ENCODE data around the gene XKRX.

XKRX gene

DNA sequence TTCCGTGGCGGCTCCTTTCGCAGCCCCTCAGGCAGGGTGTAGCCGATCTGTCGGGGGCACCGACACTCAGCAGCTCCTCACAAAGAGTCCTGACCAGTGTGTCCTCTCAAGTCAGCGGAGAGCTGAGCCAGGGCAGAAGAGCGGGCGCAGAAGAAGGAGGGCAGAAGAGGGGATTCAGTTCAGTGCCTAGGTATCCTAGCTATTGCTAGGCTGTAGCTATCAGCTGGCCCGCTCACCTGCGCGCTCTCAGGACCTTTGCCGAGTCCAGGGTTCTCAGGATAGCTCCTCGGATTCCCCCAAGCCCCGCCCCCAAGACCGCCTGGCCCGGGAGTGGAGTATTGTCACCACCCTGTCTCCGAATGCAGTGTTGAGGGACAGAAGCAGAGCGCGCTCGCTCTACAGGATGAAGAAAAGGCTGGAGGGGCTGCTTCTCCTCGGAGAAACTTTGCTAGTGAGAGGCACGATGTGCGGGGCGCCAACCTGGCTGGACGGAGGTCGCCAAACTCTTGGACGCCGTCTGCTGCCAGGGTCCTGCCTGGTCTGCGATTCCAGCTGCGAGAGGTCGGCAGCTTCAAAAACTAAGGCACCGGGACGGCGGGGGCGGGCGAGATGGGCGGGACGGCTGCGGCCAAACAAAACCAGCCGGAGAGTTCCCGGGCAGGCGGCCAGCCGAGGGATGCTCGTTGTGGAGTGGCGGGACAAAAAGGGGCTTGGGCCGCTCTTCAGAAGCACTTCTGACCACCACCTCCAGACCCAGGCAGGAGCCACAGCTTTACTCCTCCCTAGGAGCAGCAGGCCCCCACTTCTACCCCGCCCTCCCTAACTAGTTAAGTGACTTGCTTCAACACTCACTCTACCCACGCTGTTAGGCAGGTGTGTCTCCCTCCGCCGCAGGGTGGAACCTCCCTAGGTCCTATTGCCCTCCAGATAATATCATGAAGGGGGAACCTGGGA lies at the start of gene XKRX:
TSS of gene XKRX (minus strand) at position 258 of the 954 bp plus-strand sequence. CDS start 613 bp downstream, outside the sequence.
- peak; percentile 28 for DNase-seq

GRCh38 chrX:100976211-100976610 lies 47.5 kb upstream of the XKRX start:
- no peak for DNase-seq

DNA sequence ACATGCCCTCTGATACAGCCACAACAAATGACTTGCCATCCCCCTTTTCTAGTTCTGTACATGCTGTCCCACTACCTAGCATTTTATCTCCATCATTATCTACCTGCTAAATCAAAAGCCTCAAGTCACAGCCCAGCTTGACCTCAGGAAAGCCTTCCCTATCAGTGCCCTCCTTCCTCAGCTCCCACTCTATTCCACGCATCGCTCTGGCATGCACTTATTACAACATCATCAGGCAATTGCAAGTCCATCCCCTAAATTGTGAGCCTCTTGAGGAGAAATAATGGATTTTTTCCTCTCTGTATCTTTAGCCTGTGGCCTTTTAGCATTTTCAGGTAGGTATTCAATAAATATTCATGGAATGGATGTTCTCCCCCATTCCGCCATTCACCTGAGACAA lies 46.5 kb upstream of the XKRX start:
- DNase-seq, result no peak

DNA sequence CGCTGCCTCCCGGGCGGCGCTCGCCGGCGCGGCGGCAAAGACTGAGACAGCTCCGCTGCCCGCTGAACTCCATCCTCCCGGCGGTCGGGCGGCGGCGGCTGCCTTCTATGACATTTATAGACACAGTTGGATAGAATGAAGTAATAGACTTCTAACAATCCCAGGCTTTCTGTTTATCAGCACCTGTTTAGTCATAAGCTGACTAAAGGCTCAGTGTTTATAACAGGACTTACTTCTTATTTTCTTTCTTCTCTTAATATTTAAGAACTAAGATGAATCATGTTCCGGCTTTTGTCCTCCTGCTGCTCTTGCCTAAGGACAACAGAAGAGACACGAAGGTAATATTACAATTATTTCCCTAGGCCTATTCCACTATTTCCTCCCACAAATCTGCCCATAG lies 44.7 kb upstream of the XKRX start:
- no peak for DNase-seq

DNA sequence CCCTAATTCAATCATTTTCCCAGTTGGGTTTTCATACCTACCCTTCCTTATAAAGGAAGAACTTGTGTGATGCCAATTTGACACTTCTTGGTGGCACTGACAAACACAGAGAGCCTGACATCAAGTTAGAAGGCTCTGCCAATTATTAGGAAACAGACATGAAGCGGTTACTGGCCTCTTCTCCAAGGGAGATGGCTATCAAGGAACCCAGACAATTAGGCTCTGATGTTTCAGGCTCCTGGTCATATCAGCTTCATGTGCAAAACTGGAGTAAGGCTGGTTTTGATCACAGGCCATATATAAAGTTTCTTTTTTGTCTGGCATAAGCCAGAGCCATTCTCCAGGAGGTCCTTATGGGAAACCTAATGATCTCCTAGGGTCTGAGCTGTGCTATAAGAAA lies 41.2 kb upstream of the XKRX start:
- no peak for DNase-seq

DNA sequence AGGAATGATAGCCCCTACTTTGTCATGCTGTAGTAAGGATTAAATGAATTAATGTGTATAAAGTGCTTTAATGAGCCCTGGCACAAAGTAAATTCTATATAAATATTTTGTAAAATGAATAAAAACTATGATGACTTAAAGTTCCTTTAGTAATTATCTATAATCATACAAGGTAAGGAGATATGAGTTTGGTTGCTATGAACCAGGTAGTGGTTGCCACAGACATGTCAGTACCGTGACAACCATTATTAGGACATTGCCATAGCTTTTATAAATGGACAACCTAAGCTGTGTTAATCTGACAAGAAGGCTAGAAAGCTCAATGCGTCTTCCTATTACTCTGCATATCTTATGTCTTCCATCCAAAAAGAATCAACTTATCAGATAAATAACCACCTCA lies 40.7 kb upstream of the XKRX start, which contains the start of gene ARL13A:
TSS of gene ARL13A (plus strand) at position 301 of the 400 bp plus-strand sequence. CDS start 3,982 bp downstream, outside the sequence.
- no peak for DNase-seq

DNA sequence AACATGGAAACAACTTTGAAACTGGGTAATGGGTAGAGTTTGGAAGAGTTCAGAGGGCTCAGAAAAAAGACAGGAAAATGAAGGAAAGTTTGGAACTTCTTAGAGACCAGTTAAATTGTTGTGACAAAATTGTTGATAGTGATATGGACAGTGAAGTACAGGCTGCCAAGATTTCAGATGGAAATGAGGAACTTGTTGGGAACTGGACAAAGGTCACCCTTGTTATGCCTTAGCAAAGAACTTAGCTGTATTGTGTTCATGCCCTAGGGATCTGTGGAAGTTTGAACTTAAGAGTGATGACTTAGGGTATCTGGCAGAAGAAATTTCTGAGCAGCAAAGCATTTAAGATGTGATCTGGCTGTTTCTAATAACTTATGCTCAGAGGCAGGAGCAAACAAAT lies 35.6 kb upstream of the XKRX start:
- DNase-seq, result no peak

DNA sequence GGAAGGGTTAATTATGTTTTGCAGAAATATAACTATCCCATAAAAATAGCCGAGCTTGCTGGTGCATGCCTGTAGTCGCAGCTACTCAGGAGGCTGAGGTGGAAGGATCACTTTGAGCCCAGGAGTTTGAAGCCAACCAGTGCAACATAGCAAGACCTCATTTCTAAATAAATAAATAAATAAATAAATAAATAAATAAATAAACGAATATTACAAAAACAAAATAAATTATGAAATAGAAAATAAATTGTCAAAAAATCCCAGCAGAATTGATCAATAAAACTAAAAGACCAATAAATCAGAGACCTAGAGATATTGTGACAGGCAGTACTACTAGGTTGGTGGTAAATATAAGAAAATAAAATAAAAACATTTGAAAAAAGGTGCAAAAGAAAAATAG lies 34.1 kb upstream of the XKRX start:
- no peak for DNase-seq

- DNase-seq, result no peak
Measured at GRCh38 chrX:100948557-100948956, 19.8 kb upstream of the XKRX start.

GRCh38 chrX:100946299-100946927 lies 17.7 kb upstream of the XKRX start:
- DNase-seq, result no peak

GRCh38 chrX:100944601-100945000 lies 15.9 kb upstream of the XKRX start:
- no peak for DNase-seq

DNA sequence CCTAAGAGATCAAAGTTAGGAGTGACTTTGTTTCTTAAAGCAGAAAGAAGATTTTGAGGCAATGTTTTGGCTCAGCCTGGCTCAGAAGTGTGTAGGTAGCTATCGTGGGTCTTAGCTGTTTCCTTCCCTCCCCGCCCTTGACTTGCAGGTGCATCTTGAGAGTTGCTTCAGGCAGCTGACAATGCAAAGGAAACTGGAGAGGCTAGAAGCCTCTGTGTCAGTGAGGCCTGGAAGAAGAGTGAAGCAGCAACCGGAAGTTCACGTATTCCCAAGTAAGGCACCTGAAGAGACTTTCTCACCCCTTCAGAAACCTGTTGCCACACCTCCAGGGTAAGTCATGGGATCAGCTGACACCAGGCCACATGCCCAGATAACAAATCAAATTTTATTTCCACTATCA lies 10.6 kb upstream of the XKRX start:
- DNase-seq, result no peak

DNA sequence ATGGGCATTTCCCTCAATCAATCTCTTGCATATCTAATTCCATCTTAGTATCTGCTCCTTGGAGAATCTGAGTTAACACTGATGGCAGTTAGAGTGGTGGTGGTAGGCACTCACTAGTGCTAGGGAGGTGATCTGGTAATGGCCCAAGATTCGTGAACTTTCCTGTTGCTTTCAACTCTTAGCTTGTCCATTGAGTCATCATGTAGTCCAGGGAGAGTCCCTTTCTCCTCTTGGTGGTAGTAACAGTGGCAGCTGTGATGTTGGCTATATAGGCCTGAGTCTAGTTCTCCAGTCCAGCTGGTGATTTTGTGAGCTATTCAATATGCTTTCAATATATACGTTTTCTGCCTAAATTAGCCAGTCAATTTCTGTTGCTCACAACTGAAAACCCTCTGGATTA lies 7.0 kb upstream of the XKRX start:
- no peak for DNase-seq

DNA sequence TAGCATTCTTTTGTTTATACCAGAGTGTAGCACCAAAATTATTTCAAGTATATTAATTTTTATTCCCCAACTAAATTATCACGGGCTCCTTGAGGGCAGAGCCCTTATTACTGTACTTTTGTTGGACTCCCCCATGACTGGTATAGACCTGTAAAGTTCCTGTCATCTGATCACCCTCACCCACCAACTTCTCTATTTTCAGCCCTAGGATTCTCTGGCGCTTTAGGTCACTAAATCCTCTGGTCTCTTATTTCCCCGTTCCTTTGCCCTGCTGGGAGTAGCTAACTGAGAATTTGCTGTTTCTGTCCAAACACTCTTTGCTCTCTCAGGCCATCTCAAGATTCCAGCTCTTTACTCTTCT lies 3.2 kb upstream of the XKRX start:
- no peak for DNase-seq

- DNase-seq, result no peak
Measured at GRCh38 chrX:100931218-100931924, 2.7 kb upstream of the XKRX start.

GRCh38 chrX:100926453-100926852 lies 2.3 kb downstream of the XKRX start:
- DNase-seq, result no peak

DNA sequence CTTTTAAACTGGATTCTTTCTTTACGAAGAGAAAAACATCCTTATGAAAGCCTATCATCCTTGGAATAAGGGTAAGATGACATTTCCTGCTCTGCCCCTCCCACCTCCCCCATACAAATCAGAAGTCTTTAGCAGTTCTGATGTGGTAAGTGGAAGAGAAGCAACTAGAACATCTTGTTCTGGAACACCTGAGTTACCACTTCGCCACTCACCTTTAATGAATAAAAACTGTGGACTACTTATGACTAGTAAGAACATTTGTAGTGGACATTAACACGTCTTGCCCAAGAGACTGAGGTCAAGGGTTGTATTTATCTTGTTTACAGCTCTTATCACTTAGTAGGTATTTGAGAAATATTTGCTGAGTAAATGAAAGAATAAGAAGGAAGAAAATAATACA lies 4.3 kb downstream of the XKRX start:
- DNase-seq, result no peak

DNA sequence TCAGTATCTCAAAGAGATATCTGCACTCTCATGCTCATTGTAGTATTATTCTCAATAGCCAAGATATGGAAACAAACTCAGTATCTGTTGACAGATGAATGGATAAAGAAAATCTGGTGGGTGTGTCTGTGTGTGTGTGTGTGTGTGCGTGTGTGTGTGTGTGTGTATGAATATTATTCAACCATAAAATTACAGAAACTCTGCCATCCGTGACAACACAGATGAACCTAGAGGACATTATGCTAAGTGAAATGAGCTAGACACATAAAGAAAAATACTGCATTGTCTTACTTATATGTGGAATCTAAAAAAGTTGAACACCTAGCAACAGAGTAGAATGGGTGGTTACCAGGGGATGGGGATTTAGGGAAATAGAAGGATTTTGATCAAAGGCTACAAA lies 13.2 kb downstream of the XKRX start:
- DNase-seq, result no peak

- DNase-seq, result no peak
Measured at GRCh38 chrX:100913111-100913510, 15.6 kb downstream of the XKRX start.

DNA sequence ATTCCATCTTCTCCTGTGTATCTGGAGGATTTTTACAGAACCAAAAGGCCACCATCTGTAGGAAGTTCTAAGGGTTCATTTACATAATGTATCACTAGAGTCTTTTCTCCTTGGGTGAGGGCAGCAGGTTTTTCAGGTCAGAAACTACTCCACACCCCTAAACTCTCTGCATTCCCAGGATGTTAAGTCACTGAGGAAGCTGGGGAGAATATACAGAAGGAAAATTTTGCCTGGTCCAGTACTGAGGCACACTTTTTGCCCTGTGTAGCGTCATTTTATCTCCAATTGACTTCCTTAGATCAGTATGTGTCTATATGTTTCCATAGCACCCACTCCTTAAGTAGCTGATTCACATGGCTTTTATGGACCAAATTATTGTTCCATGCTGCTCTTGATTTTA lies 17.0 kb downstream of the XKRX start:
- DNase-seq, result no peak

- no peak for DNase-seq
Measured at GRCh38 chrX:100905620-100906019, 23.1 kb downstream of the XKRX start.

DNA sequence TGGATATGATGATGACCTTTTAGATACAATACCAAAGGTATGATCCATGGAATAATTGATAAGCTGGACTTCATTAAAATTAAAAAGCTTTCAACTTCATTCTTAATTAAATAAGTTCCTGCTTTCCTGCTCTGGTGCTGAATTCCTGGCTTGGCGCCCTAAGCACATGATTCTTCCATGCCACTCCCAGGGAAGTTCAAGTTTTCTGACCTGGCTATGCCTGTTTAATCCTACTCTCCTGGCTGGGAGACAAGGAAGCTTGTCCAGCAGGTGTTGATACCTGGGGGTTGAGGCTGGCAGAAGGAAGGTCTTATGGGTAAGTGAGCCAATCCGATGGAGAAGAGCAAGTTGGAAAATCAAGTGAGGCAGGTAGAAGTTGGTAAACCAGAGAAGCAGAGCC lies 24.3 kb downstream of the XKRX start:
- DNase-seq, result no peak

DNA sequence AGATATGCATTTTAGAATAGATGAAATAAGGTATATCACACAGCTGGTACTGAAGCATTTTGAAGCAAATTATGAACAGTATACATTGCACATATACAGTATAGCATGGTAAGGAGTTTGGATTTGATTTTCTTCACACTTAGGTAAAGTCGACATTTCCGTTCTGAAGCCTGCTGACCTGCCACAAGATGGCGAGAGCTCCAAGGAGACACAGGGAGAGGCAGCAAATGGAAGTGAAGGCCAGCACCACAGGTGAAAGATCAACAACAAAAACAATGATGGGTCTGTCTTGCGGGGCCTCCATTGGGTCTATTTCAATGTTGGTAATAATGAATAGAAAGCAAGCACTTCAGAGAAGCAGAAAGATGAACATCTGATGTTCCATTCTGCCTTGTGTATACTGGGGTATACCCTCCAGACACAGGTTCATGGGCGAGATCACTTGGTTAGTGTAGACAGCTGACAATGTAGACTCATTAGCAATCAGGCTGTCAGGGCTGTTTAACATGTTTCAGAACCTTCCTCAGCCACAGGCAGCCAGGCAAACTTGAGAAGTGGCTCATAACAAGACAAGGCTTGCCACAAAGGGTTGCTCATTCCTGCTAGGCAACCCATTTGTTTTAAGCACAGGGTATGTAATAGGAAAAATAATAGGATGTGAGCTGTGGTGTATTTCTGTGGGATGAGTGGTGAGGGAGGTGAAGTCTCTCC lies 33.2 kb downstream of the XKRX start:
- DNase-seq, result no peak

Data from femur (tissue), 1 donor.